Right lobe of liver (tissue), 4 donors: ENCODE results near the gene TM9SF1.

ENCODE experiments used
- POLR2A ChIP-seq: fragments of 450-650 bp; IDR thresholded peaks from one replicate; pipeline ENCODE4 v1.6.1; 2017; ENCODE audit warnings: antibody characterized with exemption, mild to moderate bottlenecking
- TF ChIP-seq, protein P1 (sequence below), 4 donors: fragments of 200-600 bp in 3 of 4; fragments of 450-650 bp in 1 of 4; IDR thresholded peaks; one replicate each; pipeline versions ENCODE4 v1.5.1 to v1.8.0; 2016 to 2022; ENCODE audit warnings: antibody characterized with exemption in 4 of 4, mild to moderate bottlenecking in 2 of 4
- donor health status: DM: no; HTN: no; CAD: no.
- donor health status: DM: no; HTN: no; CAD: no.
- donor health status: DM: no; HTN: yes; CAD: no.

DNA sequence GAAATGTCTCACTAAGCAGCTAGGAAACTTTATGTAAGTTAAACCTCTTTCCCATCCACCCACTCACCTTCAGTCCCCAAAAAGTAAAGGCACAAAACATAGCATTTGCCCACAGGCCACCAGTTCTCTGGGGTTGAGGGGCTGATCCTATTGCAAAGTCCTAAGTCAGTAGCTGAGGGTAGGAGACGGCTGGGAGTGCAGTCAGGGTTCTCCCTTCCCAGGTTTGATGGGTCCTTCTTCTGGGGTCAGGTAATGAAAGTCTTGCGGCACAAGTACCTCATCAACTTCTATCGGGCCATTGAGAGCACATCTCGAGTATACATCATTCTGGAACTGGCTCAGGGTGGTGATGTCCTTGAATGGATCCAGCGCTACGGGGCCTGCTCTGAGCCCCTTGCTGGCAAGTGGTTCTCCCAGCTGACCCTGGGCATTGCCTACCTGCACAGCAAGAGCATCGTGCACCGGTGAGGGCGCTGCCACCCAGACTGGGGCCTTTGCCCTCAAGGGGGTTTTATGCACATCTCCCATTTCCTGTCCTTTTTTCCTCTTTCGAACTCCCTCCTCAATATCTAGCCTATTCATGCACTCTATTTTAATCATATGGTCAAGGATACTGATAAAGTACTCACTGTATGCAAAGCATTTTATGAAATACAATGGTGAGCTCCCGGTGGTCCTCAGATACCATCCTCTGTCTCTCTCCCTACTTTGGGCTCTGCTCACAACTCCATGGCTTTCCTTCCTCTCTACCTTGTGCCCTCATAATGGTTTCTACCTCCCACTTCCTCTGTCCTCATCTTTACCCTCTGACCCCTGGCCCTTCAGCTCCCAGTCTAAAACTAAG, 11.2 kb upstream of the TM9SF1 start:
- TF ChIP-seq, protein P1, sequence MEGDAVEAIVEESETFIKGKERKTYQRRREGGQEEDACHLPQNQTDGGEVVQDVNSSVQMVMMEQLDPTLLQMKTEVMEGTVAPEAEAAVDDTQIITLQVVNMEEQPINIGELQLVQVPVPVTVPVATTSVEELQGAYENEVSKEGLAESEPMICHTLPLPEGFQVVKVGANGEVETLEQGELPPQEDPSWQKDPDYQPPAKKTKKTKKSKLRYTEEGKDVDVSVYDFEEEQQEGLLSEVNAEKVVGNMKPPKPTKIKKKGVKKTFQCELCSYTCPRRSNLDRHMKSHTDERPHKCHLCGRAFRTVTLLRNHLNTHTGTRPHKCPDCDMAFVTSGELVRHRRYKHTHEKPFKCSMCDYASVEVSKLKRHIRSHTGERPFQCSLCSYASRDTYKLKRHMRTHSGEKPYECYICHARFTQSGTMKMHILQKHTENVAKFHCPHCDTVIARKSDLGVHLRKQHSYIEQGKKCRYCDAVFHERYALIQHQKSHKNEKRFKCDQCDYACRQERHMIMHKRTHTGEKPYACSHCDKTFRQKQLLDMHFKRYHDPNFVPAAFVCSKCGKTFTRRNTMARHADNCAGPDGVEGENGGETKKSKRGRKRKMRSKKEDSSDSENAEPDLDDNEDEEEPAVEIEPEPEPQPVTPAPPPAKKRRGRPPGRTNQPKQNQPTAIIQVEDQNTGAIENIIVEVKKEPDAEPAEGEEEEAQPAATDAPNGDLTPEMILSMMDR (IDR thresholded peaks at IDR 0.05) = no peak
- no peak for TF ChIP-seq POLR2A
